Measurements from ENCODE around the gene NOL4L. TPM values are rescaled to one million over a fixed set of nuclear protein-coding genes. Genes with fewer than 3 reads are reported as not detected.

NOL4L gene
- total RNA-seq, 4 donors from 2014 or later = 45.6 to 105 (median 85.9) TPM

- Histone ChIP-seq H3K36me3 (no peaks in the 10 kb centered on the region), H3K4me3 (no peak overlapping the region), H3K4me1 (no peaks in the 10 kb centered on the region), H3K27me3 (peaks cover 19% of the 10 kb centered on the region), H3K9me3 (no peaks in the 10 kb centered on the region), H3K27ac (no peak overlapping the region)
- no peak for DNase-seq
- WGBS, 2 donors (ENCODE audit: low coverage in 1 of 2) = 89 to 100% methylated on average over 1 to 11 of the region's 11 CpGs
- TF ChIP-seq CTCF (IDR thresholded peaks at IDR 0.05) (no peak), POLR2A (IDR thresholded peaks at IDR 0.05) (no peak), POLR2AphosphoS5 (IDR thresholded peaks at IDR 0.05) (no peak), EP300 (IDR thresholded peaks at IDR 0.05; ENCODE audit: low read depth) (no peak)
- in situ Hi-C loops (cut with MboI; ENCODE audit: low pct_ligation_motif_present in 1 of 4, low pct_unique_long_range_greater_than_20kb in 1 of 4, low sequenced_read_pairs in 3 of 4) (no loop called here), intact Hi-C loops (cut with DNase I; ENCODE audit: low total_unique reads) (no loop called here)
These were observed 17.1 kb upstream of the NOL4L start for GRCh38 chr20:32602273-32602672.

GRCh38 chr20:32600681-32601237, 15.6 kb upstream of the NOL4L start:
- intact Hi-C loops (cut with DNase I; ENCODE audit: low total_unique reads) (no loop called here), in situ Hi-C loops (cut with MboI; ENCODE audit: low pct_ligation_motif_present in 1 of 4, low pct_unique_long_range_greater_than_20kb in 1 of 4, low sequenced_read_pairs in 3 of 4) (no loop called here)
- DNase-seq = no peak
- no peak overlapping the region for H3K4me3 ChIP-seq
- H3K27ac ChIP-seq = no peak overlapping the region
- peaks cover 8% of the 10 kb centered on the region for H3K27me3 ChIP-seq
- no peaks in the 10 kb centered on the region for H3K36me3 ChIP-seq
- WGBS, 2 donors (ENCODE audit: low coverage in 1 of 2) = 80 to 94% methylated on average over 2 to 7 of the region's 7 CpGs
- no peaks in the 10 kb centered on the region for H3K9me3 ChIP-seq
- no peaks in the 10 kb centered on the region for H3K4me1 ChIP-seq
- no peak for TF ChIP-seq EP300 (IDR thresholded peaks at IDR 0.05; ENCODE audit: low read depth)

- Histone ChIP-seq H3K27me3 (no peaks in the 10 kb centered on the region), H3K4me1 (no peaks in the 10 kb centered on the region), H3K9me3 (no peaks in the 10 kb centered on the region), H3K4me3 (no peak overlapping the region), H3K36me3 (no peaks in the 10 kb centered on the region), H3K27ac (no peak overlapping the region)
- no peak for DNase-seq
- intact Hi-C loops (cut with DNase I; ENCODE audit: low total_unique reads) (no loop called here), in situ Hi-C loops (cut with MboI; ENCODE audit: low pct_ligation_motif_present in 1 of 4, low pct_unique_long_range_greater_than_20kb in 1 of 4, low sequenced_read_pairs in 3 of 4) (no loop called here)
- WGBS, 2 donors (ENCODE audit: low coverage in 1 of 2) = 55 to 80% methylated on average over 2 to 6 of the region's 6 CpGs
- no peak for TF ChIP-seq POLR2A (IDR thresholded peaks at IDR 0.05)
- no peak for TF ChIP-seq EP300 (IDR thresholded peaks at IDR 0.05; ENCODE audit: low read depth)
- no peak for TF ChIP-seq CTCF (IDR thresholded peaks at IDR 0.05)
- TF ChIP-seq POLR2AphosphoS5 (IDR thresholded peaks at IDR 0.05) = no peak
These were observed 14.7 kb upstream of the NOL4L start for GRCh38 chr20:32599783-32600340.

GRCh38 chr20:32598606-32599005, 13.5 kb upstream of the NOL4L start:
- H3K36me3 ChIP-seq = no peaks in the 10 kb centered on the region
- no peaks in the 10 kb centered on the region for H3K27me3 ChIP-seq
- in situ Hi-C loops (cut with MboI; ENCODE audit: low pct_ligation_motif_present in 1 of 4, low pct_unique_long_range_greater_than_20kb in 1 of 4, low sequenced_read_pairs in 3 of 4) = no loop called here
- intact Hi-C loops (cut with DNase I; ENCODE audit: low total_unique reads) = no loop called here
- no peak for DNase-seq
- no peak overlapping the region for H3K4me3 ChIP-seq
- no peaks in the 10 kb centered on the region for H3K4me1 ChIP-seq
- TF ChIP-seq CTCF (IDR thresholded peaks at IDR 0.05) (no peak), POLR2AphosphoS5 (IDR thresholded peaks at IDR 0.05) (no peak), POLR2A (IDR thresholded peaks at IDR 0.05) (no peak), EP300 (IDR thresholded peaks at IDR 0.05; ENCODE audit: low read depth) (no peak)
- H3K9me3 ChIP-seq = no peaks in the 10 kb centered on the region
- no peak overlapping the region for H3K27ac ChIP-seq
- WGBS, 2 donors (ENCODE audit: low coverage in 1 of 2) = 69% methylated on average over 7 of the region's 7 CpGs; no CpG with 5 or more reads in 1 of the 2 donors

GRCh38 chr20:32597714-32598113, 12.6 kb upstream of the NOL4L start:
- intact Hi-C loops (cut with DNase I; ENCODE audit: low total_unique reads) (no loop called here), in situ Hi-C loops (cut with MboI; ENCODE audit: low pct_ligation_motif_present in 1 of 4, low pct_unique_long_range_greater_than_20kb in 1 of 4, low sequenced_read_pairs in 3 of 4) (no loop called here)
- 96% methylated on average over 7 of the region's 7 CpGs; no CpG with 5 or more reads in 1 of the 2 donors for WGBS, 2 donors (ENCODE audit: low coverage in 1 of 2)
- Histone ChIP-seq H3K36me3 (no peaks in the 10 kb centered on the region), H3K27ac (no peak overlapping the region), H3K9me3 (no peaks in the 10 kb centered on the region), H3K4me1 (no peaks in the 10 kb centered on the region), H3K4me3 (no peak overlapping the region), H3K27me3 (no peaks in the 10 kb centered on the region)
- no peak for TF ChIP-seq EP300 (IDR thresholded peaks at IDR 0.05; ENCODE audit: low read depth)
- no peak for TF ChIP-seq POLR2AphosphoS5 (IDR thresholded peaks at IDR 0.05)
- no peak for DNase-seq
